IMR-90 (cell line): ENCODE measurements around the gene SARM1. TPM values are rescaled to one million over a fixed set of nuclear protein-coding genes. Genes with fewer than 3 reads are reported as not detected.

Experiments
- ATAC-seq: fragments of 200-7000 bp; cut with Tn5 transposase; 2 replicates; pipeline ENCODE4 v1.9.1; 2020; ENCODE audit warnings: low read depth, mild to moderate bottlenecking, moderate library complexity
- BruUV-seq: library from RNA; stranded (reverse); fragments of 400-500 nt; replicated peaks from 2 replicates; lab custom pipeline; 2021; lab: Mats Ljungman, UMichigan
- CTCF ChIA-PET: fragments of 300-600 bp; formaldehyde crosslinking; extraction: SDS; loops from one replicate; lab custom pipeline; 2021; ENCODE audit warnings: antibody characterized with exemption; lab: Yijun Ruan, JAX
- POLR2A ChIA-PET: fragments of 300-600 bp; sonication (Branson Sonifier 250); formaldehyde crosslinking; loops from one replicate; lab custom pipeline; 2022; ENCODE audit warnings: antibody characterized with exemption; ENCODE audit not compliant: unreplicated experiment; lab: Charles Lee
- DNase-seq: peaks from one replicate; pipeline ENCODE4 v3.0.0; 2013
- H2AFZ ChIP-seq: replicated peaks from 2 replicates; pipeline ENCODE3; 2013; ENCODE audit warnings: low read length, mild to moderate bottlenecking; ENCODE audit not compliant: poor library complexity
- H2AK5ac ChIP-seq: 2 replicates; pipeline ENCODE4 v1.6.1; 2013; ENCODE audit warnings: low read depth, low read length, inconsistent platforms
- H2AK9ac ChIP-seq: replicated peaks from 2 replicates; pipeline ENCODE3; 2013; ENCODE audit warnings: mild to moderate bottlenecking, low read depth, low read length, moderate library complexity; ENCODE audit not compliant: poor library complexity
- H2BK120ac ChIP-seq: 2 replicates; pipeline ENCODE4 v1.6.1; 2013; ENCODE audit warnings: low read depth, low read length, inconsistent platforms
- H2BK15ac ChIP-seq: 3 replicates; pipeline ENCODE4 v1.6.1; 2013; ENCODE audit warnings: low read depth, low read length, inconsistent platforms
- H2BK20ac ChIP-seq: 2 replicates; pipeline ENCODE4 v1.6.1; 2013; ENCODE audit warnings: low read depth, mild to moderate bottlenecking, inconsistent platforms, low read length, moderate library complexity
- H2BK5ac ChIP-seq: 2 replicates; pipeline ENCODE4 v1.6.1; 2013; ENCODE audit warnings: mild to moderate bottlenecking, low read depth, low read length, inconsistent platforms; ENCODE audit not compliant: poor library complexity, severe bottlenecking
- H3K14ac ChIP-seq: replicated peaks from 2 replicates; pipeline ENCODE4 v1.6.1; 2013; ENCODE audit warnings: low read depth, low read length, inconsistent platforms
- H3K18ac ChIP-seq: 2 replicates; pipeline ENCODE4 v1.6.1; 2013; ENCODE audit warnings: low read depth, low read length, control low read depth
- H3K23ac ChIP-seq: 2 replicates; pipeline ENCODE4 v1.6.1; 2013; ENCODE audit warnings: low read depth, low read length, inconsistent platforms
- H3K27ac ChIP-seq: 2 replicates; pipeline ENCODE4 v1.5.1; 2013; ENCODE audit warnings: mild to moderate bottlenecking, control low read depth, low read length; ENCODE audit not compliant: insufficient read depth
- H3K27me3 ChIP-seq: 2 replicates; pipeline ENCODE4 v1.6.1; 2013; ENCODE audit warnings: low read length; ENCODE audit not compliant: control insufficient read depth, insufficient read depth
- H3K36me3 ChIP-seq: 2 replicates; pipeline ENCODE4 v1.6.1; 2013; ENCODE audit warnings: low read length, mixed read lengths; ENCODE audit not compliant: control insufficient read depth, insufficient read depth
- H3K4ac ChIP-seq: 2 replicates; pipeline ENCODE4 v1.6.1; 2013; ENCODE audit warnings: low read depth, low read length, inconsistent platforms
- H3K4me1 ChIP-seq: 2 replicates; pipeline ENCODE4 v1.6.1; 2013; ENCODE audit warnings: low read length, mixed read lengths; ENCODE audit not compliant: control insufficient read depth, insufficient read depth
- H3K4me2 ChIP-seq: 2 replicates; pipeline ENCODE4 v1.6.1; 2013; ENCODE audit warnings: low read depth, mild to moderate bottlenecking, control low read depth, low read length, moderate library complexity
- H3K4me3 ChIP-seq: 2 replicates; pipeline ENCODE4 v1.5.1; 2013; ENCODE audit warnings: low read depth, mild to moderate bottlenecking, control low read depth, low read length, moderate library complexity; ENCODE audit not compliant: insufficient read depth
- H3K56ac ChIP-seq: 2 replicates; pipeline ENCODE4 v1.6.1; 2013; ENCODE audit warnings: low read length, inconsistent platforms; ENCODE audit not compliant: insufficient read depth; ENCODE audit errors: extremely low read depth
- H3K79me1 ChIP-seq, 2 experiments: 2 replicates each; pipeline ENCODE4 v1.6.1; 2013; ENCODE audit warnings: low read length in 2 of 2, inconsistent platforms in 1 of 2, low read depth in 1 of 2
- H3K9ac ChIP-seq: 2 replicates; pipeline ENCODE4 v1.6.1; 2013; ENCODE audit warnings: low read depth, low read length, control low read depth
- H3K9me1 ChIP-seq: 2 replicates; pipeline ENCODE4 v1.6.1; 2013; ENCODE audit warnings: low read length, inconsistent platforms; ENCODE audit not compliant: insufficient read depth
- H3K9me3 ChIP-seq: 2 replicates; pipeline ENCODE4 v1.6.1; 2013; ENCODE audit warnings: low read length; ENCODE audit not compliant: control insufficient read depth, insufficient read depth
- H4K20me1 ChIP-seq: 2 replicates; pipeline ENCODE4 v1.6.1; 2013; ENCODE audit warnings: low read length, inconsistent platforms; ENCODE audit not compliant: insufficient read depth
- H4K5ac ChIP-seq: 2 replicates; pipeline ENCODE4 v1.6.1; 2013; ENCODE audit warnings: mild to moderate bottlenecking, low read depth, low read length, control low read depth
- H4K8ac ChIP-seq, 2 experiments: 2 replicates each; pipeline ENCODE4 v1.6.1; 2013; ENCODE audit warnings: low read depth in 2 of 2, low read length in 2 of 2, control low read depth in 1 of 2, inconsistent platforms in 1 of 2
- H4K91ac ChIP-seq: 2 replicates; pipeline ENCODE4 v1.6.1; 2013; ENCODE audit warnings: low read depth, low read length, inconsistent platforms; ENCODE audit not compliant: insufficient read depth
- CEBPB ChIP-seq: IDR thresholded peaks from 2 replicates; pipeline ENCODE4 v1.6.1; 2012; ENCODE audit warnings: low read depth, low read length, improper control_type of control experiment
- RAD21 ChIP-seq: IDR thresholded peaks from 2 replicates; pipeline ENCODE4 v1.6.1; 2012; ENCODE audit warnings: low read length, improper control_type of control experiment
- SMC3 ChIP-seq: fragments of 150-350 bp; IDR thresholded peaks from 2 replicates; pipeline ENCODE4 v1.6.1; 2016; ENCODE audit warnings: low read depth, mild to moderate bottlenecking, antibody characterized with exemption, low read length, moderate library complexity
- dilution Hi-C: fragments of 300-500 bp; cut with HindIII; formaldehyde crosslinking; loops from one replicate; pipeline ENCODE4 v1.14.3; 2018; ENCODE audit warnings: low sequenced_read_pairs; ENCODE audit not compliant: unreplicated experiment
- in situ Hi-C: fragments of 300-500 bp; cut with MboI; formaldehyde crosslinking; loops from 3 replicates; pipeline ENCODE4 v1.14.3; 2019; ENCODE audit warnings: low sequenced_read_pairs, inconsistent platforms, mixed read lengths
- intact Hi-C: fragments of 100-400 bp; cut with micrococcal nuclease; formaldehyde crosslinking; loops from 2 replicates; pipeline ENCODE4 v1.10.0; 2022
- polyA plus RNA-seq, 3 experiments: library from polyadenylated mRNA; depleted of rRNA; stranded (reverse); fragments of >200 nt; gene quantifications; 2 replicates each; pipeline ENCODE4 v1.2.3, GENCODE V29; 2012; ENCODE audit warnings: low replicate concordance in 1 of 3
- total RNA-seq: library from RNA; depleted of rRNA; stranded (reverse); fragments of >200 nt; gene quantifications from 2 replicates; pipeline ENCODE4 v1.2.3, GENCODE V29; 2012

Gene SARM1
- total and polyA plus RNA-seq, 2 of the 4 experiments (the other 2 are of a cell fraction), result 3.4 to 11.4 TPM

- H3K4me3 ChIP-seq, result no peak overlapping the region
- no peak overlapping the region for H3K9ac ChIP-seq
- no peak overlapping the region for H3K14ac ChIP-seq
- H3K4ac ChIP-seq, result no peak overlapping the region
- H4K91ac ChIP-seq, result no peak overlapping the region
- H2BK20ac ChIP-seq, result no peak overlapping the region
- peaks cover 3% of the 10 kb centered on the region; the same call in 1 of the 2 replicates for H3K9me1 ChIP-seq
- no peak overlapping the region for H2AK5ac ChIP-seq
- H2AK9ac ChIP-seq, result no peak overlapping the region
- CTCF ChIA-PET, result no interaction called here
- BruUV-seq, result no TSS peak
- peak; percentile 76 for ATAC-seq
- H3K18ac ChIP-seq, result no peak overlapping the region
- no peak overlapping the region for H2AFZ ChIP-seq
- peaks cover 43% of the 10 kb centered on the region for H3K36me3 ChIP-seq
- H3K4me1 ChIP-seq, result peaks cover 2% of the 10 kb centered on the region; the same call in 1 of the 2 replicates
- POLR2A ChIA-PET, result no interaction called here
- no peaks in the 10 kb centered on the region for H3K9me3 ChIP-seq
- in situ Hi-C loops, result no loop called here
- no peak overlapping the region for H3K23ac ChIP-seq
- dilution Hi-C loops, result no loop called here
- H4K5ac ChIP-seq, result no peak overlapping the region
- intact Hi-C loops, result no loop called here
- H2BK15ac ChIP-seq, result no peak overlapping the region
- no peak overlapping the region for H3K56ac ChIP-seq
- H4K8ac ChIP-seq, result no peak overlapping the region
- no peak overlapping the region for H2BK5ac ChIP-seq
- no peak for DNase-seq
- peaks cover 13% of the 10 kb centered on the region for H4K20me1 ChIP-seq
- H3K79me1 ChIP-seq, result peaks cover 0 to 7% of the 10 kb centered on the region in 2 experiments; a peak in 1 of 4 replicates
- H3K4me2 ChIP-seq, result no peak overlapping the region
- TF ChIP-seq CEBPB (no peak), RAD21 (no peak), SMC3 (no peak)
- no peak overlapping the region for H2BK120ac ChIP-seq
- no peaks in the 10 kb centered on the region for H3K27me3 ChIP-seq
- H3K27ac ChIP-seq, result no peak overlapping the region
Observed at GRCh38 chr17:28386391-28386790, 14.9 kb downstream of the SARM1 start.
